ENCODE results near the gene CLMP.
"Not testable (repeated sequence)": the region's sequence is repeated elsewhere in the genome, so short reads cannot be mapped to it uniquely, and the experiment has no call there.

Gene CLMP

GRCh38 chr11:123216249-123216648 is 21.2 kb upstream of the CLMP start:
- DNase-seq: no peak

- no peak for DNase-seq
These were observed 19.9 kb upstream of the CLMP start for GRCh38 chr11:123214940-123215339.

- DNase-seq: no peak
These were observed 19.3 kb upstream of the CLMP start for GRCh38 chr11:123214396-123214795.

GRCh38 chr11:123213307-123213771 is 18.3 kb upstream of the CLMP start:
- no peak for DNase-seq

- DNase-seq: no peak
These were observed 17.4 kb upstream of the CLMP start for GRCh38 chr11:123212406-123212805.

- DNase-seq: no peak
These were observed 16.9 kb upstream of the CLMP start for GRCh38 chr11:123211981-123212380.

- DNase-seq: no peak
These were observed 16.3 kb upstream of the CLMP start for GRCh38 chr11:123211149-123211852.

- DNase-seq: no peak
These were observed 14.5 kb upstream of the CLMP start for GRCh38 chr11:123209591-123209990.

GRCh38 chr11:123206791-123207434 is 11.9 kb upstream of the CLMP start:
- no peak for DNase-seq

GRCh38 chr11:123206055-123206454 is 11.0 kb upstream of the CLMP start:
- DNase-seq: not testable (repeated sequence)

- DNase-seq: no peak
These were observed 8.9 kb upstream of the CLMP start for GRCh38 chr11:123203934-123204333.

GRCh38 chr11:123203471-123203870 is 8.4 kb upstream of the CLMP start:
- DNase-seq: no peak

- DNase-seq: no peak
These were observed 7.4 kb upstream of the CLMP start for GRCh38 chr11:123202155-123203151.

GRCh38 chr11:123200264-123200663 is 5.2 kb upstream of the CLMP start:
- DNase-seq: no peak

- no peak for DNase-seq
These were observed 2.7 kb upstream of the CLMP start for GRCh38 chr11:123197711-123198110.

- DNase-seq: no peak
These were observed 1.1 kb upstream of the CLMP start for GRCh38 chr11:123196060-123196714.

GRCh38 chr11:123194337-123195187 is 486 bp downstream of the CLMP start:
- DNase-seq: no peak

- no peak for DNase-seq
These were observed 1.3 kb downstream of the CLMP start for GRCh38 chr11:123193742-123194141.

GRCh38 chr11:123191939-123192338 is 3.1 kb downstream of the CLMP start:
- DNase-seq: no peak

GRCh38 chr11:123190518-123190917 is 4.5 kb downstream of the CLMP start:
- DNase-seq: no peak

- no peak for DNase-seq
These were observed 6.4 kb downstream of the CLMP start for GRCh38 chr11:123188508-123189165.
